ENCODE data around the gene SPATS2L. TPM values are rescaled to one million over a fixed set of nuclear protein-coding genes. Genes with fewer than 3 reads are reported as not detected.

The SPATS2L gene
- total and polyA plus RNA-seq, 9 donors, result 36.5 to 93.0 (median 70.6) TPM

DNA sequence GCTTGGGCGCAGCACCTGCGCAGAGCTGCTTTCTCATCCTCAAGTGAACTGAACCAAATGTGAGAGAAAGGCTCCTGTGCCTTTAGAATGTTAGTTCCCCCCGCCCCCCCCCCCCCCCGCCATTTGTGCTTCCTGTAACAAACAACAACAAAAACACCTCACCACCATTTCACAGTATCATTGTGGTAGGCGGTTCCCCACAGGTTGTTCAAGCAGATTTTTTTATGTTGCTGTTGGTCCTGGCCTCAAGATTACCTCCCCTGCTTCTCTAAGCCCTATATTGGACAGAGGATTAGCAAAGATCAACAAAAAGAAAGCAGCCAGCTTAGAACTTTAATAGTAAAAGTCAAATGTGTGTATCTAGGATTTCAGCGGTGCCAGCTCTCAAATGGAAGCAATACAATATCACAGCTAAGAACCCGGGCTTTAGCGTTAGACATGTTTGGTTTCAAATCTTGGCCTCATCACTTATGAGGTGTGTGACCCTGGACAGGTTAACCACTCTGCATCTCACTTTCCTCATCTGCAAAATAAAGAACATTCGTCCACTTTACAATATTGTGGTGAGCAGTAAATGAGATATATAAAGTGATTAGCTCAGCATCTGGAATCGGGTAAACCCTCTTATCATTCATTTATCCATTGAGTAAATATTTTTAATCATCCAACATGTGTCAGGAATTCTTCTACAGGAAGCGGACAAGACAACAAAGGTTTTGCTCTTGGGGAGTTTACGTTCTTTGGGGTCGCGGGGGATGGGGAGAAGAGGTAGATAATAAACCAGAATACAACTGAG is 118.7 kb downstream of the SPATS2L start:
- no peaks in the 10 kb centered on the region for H3K9me3 ChIP-seq
- no peak overlapping the region for H3K4me3 ChIP-seq
- no peak overlapping the region for H3K27ac ChIP-seq
- intact Hi-C loops (cut with DNase I), result no loop called here
- no peaks in the 10 kb centered on the region for H3K4me1 ChIP-seq (ENCODE audit: insufficient read depth)
- no peaks in the 10 kb centered on the region for H3K27me3 ChIP-seq
- no peak for DNase-seq
- H3K36me3 ChIP-seq, result no peaks in the 10 kb centered on the region
- 80 to 91% (median 86%) methylated on average over 14 of the region's 14 CpGs for WGBS, 3 donors
- TF ChIP-seq EP300 (IDR thresholded peaks at IDR 0.05), result no peak
- TF ChIP-seq POLR2A (IDR thresholded peaks at IDR 0.05), result no peak
- TF ChIP-seq, protein P1, sequence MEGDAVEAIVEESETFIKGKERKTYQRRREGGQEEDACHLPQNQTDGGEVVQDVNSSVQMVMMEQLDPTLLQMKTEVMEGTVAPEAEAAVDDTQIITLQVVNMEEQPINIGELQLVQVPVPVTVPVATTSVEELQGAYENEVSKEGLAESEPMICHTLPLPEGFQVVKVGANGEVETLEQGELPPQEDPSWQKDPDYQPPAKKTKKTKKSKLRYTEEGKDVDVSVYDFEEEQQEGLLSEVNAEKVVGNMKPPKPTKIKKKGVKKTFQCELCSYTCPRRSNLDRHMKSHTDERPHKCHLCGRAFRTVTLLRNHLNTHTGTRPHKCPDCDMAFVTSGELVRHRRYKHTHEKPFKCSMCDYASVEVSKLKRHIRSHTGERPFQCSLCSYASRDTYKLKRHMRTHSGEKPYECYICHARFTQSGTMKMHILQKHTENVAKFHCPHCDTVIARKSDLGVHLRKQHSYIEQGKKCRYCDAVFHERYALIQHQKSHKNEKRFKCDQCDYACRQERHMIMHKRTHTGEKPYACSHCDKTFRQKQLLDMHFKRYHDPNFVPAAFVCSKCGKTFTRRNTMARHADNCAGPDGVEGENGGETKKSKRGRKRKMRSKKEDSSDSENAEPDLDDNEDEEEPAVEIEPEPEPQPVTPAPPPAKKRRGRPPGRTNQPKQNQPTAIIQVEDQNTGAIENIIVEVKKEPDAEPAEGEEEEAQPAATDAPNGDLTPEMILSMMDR (IDR thresholded peaks at IDR 0.05), result no peak

DNA sequence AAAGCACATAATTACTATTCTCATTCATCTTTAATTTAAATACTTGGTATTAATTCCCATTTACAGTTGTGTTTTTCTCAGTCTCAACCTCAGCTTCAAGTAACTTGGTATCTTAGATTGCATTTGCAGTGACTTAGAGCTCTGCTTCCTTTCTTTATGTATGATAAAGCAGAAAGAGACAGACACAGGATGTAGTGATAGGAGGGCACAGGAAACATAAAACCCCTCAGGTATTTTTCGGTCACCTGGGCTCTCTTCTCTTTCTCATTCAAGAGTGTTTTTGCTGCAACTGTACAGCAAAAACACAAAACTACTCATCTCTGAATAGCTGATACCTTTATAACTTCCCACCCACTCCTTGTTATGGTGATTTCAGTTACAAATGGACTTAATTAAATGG is 120.3 kb downstream of the SPATS2L start:
- WGBS, 3 donors, result 83 to 92% (median 90%) methylated on average over 1 of the region's 1 CpG
- no peak overlapping the region for H3K4me3 ChIP-seq
- H3K27me3 ChIP-seq, result no peaks in the 10 kb centered on the region
- intact Hi-C loops (cut with DNase I), result no loop called here
- no peak for DNase-seq
- no peaks in the 10 kb centered on the region for H3K9me3 ChIP-seq
- H3K27ac ChIP-seq, result no peak overlapping the region
- no peaks in the 10 kb centered on the region for H3K36me3 ChIP-seq
- no peaks in the 10 kb centered on the region for H3K4me1 ChIP-seq (ENCODE audit: insufficient read depth)
- TF ChIP-seq POLR2A (IDR thresholded peaks at IDR 0.05), result no peak
- TF ChIP-seq EP300 (IDR thresholded peaks at IDR 0.05), result no peak
- TF ChIP-seq, protein P1 (IDR thresholded peaks at IDR 0.05), result no peak

DNA sequence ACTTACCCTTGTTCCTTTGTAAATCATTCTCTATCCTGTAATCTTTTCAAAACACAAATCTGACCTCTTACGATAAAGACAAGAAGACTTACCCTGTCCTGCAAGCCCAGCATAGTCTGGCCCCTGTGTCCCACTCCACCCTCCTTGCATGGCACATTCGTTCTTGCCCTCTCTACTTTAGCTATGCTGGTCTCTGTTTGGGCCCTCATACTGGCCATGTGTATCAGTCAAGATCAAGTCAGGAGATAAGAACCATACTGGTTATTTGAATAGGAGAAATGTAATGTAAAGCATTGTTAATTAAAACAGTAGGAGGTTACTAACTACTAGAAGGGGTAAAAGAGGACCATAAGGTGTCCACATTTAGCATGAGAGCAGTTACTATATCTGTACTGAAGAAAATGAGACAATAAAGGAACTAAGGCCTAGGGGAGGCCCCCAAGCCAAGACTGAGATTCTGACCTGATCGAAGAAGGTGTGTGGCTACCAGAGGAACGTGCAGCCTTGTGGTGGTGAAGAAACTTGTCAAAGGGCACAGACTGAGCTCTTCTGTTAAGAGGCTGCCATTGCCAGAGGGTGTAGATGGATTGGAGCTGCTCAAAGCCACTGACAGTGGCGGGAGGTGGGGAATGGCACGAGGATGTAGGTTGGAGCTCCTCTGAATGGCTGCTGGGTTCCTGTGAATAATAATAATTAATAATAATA is 122.6 kb downstream of the SPATS2L start:
- 96 to 99% (median 97%) methylated on average over 6 of the region's 6 CpGs for WGBS, 3 donors
- intact Hi-C loops (cut with DNase I), result no loop called here
- Histone ChIP-seq H3K4me3 (no peak overlapping the region), H3K9me3 (no peaks in the 10 kb centered on the region), H3K4me1 (ENCODE audit: insufficient read depth) (no peaks in the 10 kb centered on the region), H3K27me3 (no peaks in the 10 kb centered on the region), H3K27ac (no peak overlapping the region), H3K36me3 (no peaks in the 10 kb centered on the region)
- no peak for TF ChIP-seq EP300 (IDR thresholded peaks at IDR 0.05)
- no peak for TF ChIP-seq POLR2A (IDR thresholded peaks at IDR 0.05)
- TF ChIP-seq, protein P1 (IDR thresholded peaks at IDR 0.05), result no peak
- DNase-seq, result no peak

DNA sequence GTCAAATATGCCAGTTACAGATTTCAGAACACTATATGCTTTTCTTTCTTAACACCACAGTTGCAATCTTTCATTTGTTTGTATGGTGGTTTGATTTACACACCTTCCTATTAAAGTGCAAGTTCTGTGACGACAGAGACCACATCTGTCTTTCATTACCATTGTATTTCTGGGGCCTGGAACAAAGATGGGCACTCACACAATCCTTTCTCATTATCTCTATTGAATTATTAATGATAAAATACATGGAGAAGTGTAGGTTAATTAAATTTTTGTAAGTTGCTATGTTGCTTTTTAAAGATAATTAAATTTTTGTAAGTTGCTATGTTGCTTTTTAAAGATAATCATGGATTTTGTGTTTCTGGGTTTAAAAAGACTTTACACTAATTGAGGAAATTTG is 123.5 kb downstream of the SPATS2L start:
- no peaks in the 10 kb centered on the region for H3K4me1 ChIP-seq (ENCODE audit: insufficient read depth)
- H3K27me3 ChIP-seq, result no peaks in the 10 kb centered on the region
- no peak for DNase-seq
- intact Hi-C loops (cut with DNase I), result no loop called here
- H3K36me3 ChIP-seq, result no peaks in the 10 kb centered on the region
- H3K9me3 ChIP-seq, result no peaks in the 10 kb centered on the region
- no peak overlapping the region for H3K27ac ChIP-seq
- H3K4me3 ChIP-seq, result no peak overlapping the region
- TF ChIP-seq POLR2A (IDR thresholded peaks at IDR 0.05) (no peak), EP300 (IDR thresholded peaks at IDR 0.05) (no peak)
- TF ChIP-seq, protein P1 (IDR thresholded peaks at IDR 0.05), result no peak
- 75 to 95% (median 80%) methylated on average over 1 of the region's 1 CpG for WGBS, 3 donors

Measured in ovary (tissue), 9 donors.